B cell (primary cell): ENCODE results near the gene KRTAP5-9.

Experiments used
- EZH2 ChIP-seq: IDR thresholded peaks from 2 replicates; pipeline ENCODE4 v1.6.1; 2012; ENCODE audit warnings: borderline replicate concordance, low read depth, mild to moderate bottlenecking, moderate library complexity, low read length; ENCODE audit not compliant: insufficient read depth, poor library complexity, severe bottlenecking
- TF ChIP-seq, protein P1 (sequence below): fragments of 200-600 bp; IDR thresholded peaks from one replicate; pipeline ENCODE4 v1.8.0; 2022; ENCODE audit warnings: antibody characterized with exemption, mild to moderate bottlenecking

DNA sequence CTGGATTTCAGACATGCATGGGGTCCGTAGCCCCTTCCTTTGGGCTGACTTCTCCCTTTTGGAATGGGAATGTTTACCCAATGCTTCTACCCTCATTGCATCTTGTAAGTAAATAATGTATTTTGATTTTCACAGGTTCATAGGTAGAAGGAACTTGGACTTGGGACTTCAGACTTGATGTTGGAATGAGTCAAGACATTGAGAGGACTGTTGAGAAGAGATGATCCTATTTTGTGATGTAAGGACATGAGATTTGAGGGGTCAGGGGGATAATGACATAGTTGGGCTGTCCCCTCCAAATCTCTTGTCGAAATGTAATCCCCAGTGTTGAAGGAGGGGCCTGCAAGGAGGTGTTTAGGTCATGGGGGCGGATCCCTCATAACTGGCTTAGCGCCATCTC, 16.2 kb downstream of the KRTAP5-9 start:
- TF ChIP-seq, protein P1, sequence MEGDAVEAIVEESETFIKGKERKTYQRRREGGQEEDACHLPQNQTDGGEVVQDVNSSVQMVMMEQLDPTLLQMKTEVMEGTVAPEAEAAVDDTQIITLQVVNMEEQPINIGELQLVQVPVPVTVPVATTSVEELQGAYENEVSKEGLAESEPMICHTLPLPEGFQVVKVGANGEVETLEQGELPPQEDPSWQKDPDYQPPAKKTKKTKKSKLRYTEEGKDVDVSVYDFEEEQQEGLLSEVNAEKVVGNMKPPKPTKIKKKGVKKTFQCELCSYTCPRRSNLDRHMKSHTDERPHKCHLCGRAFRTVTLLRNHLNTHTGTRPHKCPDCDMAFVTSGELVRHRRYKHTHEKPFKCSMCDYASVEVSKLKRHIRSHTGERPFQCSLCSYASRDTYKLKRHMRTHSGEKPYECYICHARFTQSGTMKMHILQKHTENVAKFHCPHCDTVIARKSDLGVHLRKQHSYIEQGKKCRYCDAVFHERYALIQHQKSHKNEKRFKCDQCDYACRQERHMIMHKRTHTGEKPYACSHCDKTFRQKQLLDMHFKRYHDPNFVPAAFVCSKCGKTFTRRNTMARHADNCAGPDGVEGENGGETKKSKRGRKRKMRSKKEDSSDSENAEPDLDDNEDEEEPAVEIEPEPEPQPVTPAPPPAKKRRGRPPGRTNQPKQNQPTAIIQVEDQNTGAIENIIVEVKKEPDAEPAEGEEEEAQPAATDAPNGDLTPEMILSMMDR = no peak
- no peak for TF ChIP-seq EZH2
